ENCODE results near the gene ACE2.

Gene ACE2

GRCh38 chrX:15576019-15576418, 24.7 kb downstream of the ACE2 start:
- no peak for TF ChIP-seq CTCF (IDR thresholded peaks at IDR 0.05; ENCODE audit: insufficient read depth, low read length, poor library complexity, severe bottlenecking)
- no peak overlapping the region for H3K4me3 ChIP-seq (replicated peaks; ENCODE audit: low read depth, low read length)
- H3K27me3 ChIP-seq (replicated peaks; ENCODE audit: control insufficient read depth, insufficient read depth, low read length) = no peaks in the 10 kb centered on the region
- H3K36me3 ChIP-seq (ENCODE audit: control insufficient read depth, insufficient read depth, low read length) = no peaks in the 10 kb centered on the region
- DNase-seq (ENCODE audit: extremely low read depth, insufficient read length) = no peak

- Histone ChIP-seq H3K4me3 (replicated peaks; ENCODE audit: low read depth, low read length) (no peak overlapping the region), H3K27me3 (replicated peaks; ENCODE audit: control insufficient read depth, insufficient read depth, low read length) (no peaks in the 10 kb centered on the region), H3K36me3 (ENCODE audit: control insufficient read depth, insufficient read depth, low read length) (no peaks in the 10 kb centered on the region)
- no peak for DNase-seq (ENCODE audit: extremely low read depth, insufficient read length)
- no peak for TF ChIP-seq CTCF (IDR thresholded peaks at IDR 0.05; ENCODE audit: insufficient read depth, low read length, poor library complexity, severe bottlenecking)
These were observed 26.7 kb downstream of the ACE2 start for GRCh38 chrX:15574017-15574416.

- Histone ChIP-seq H3K27me3 (replicated peaks; ENCODE audit: control insufficient read depth, insufficient read depth, low read length) (no peaks in the 10 kb centered on the region), H3K4me3 (replicated peaks; ENCODE audit: low read depth, low read length) (no peak overlapping the region), H3K36me3 (ENCODE audit: control insufficient read depth, insufficient read depth, low read length) (no peaks in the 10 kb centered on the region)
- no peak for DNase-seq (ENCODE audit: extremely low read depth, insufficient read length)
- TF ChIP-seq CTCF (IDR thresholded peaks at IDR 0.05; ENCODE audit: insufficient read depth, low read length, poor library complexity, severe bottlenecking) = no peak
These were observed 30.6 kb downstream of the ACE2 start for GRCh38 chrX:15570145-15570544.

- no peaks in the 10 kb centered on the region for H3K27me3 ChIP-seq (replicated peaks; ENCODE audit: control insufficient read depth, insufficient read depth, low read length)
- no peak for DNase-seq (ENCODE audit: extremely low read depth, insufficient read length)
- no peaks in the 10 kb centered on the region for H3K36me3 ChIP-seq (ENCODE audit: control insufficient read depth, insufficient read depth, low read length)
- TF ChIP-seq CTCF (IDR thresholded peaks at IDR 0.05; ENCODE audit: insufficient read depth, low read length, poor library complexity, severe bottlenecking) = peak; percentile 15
- H3K4me3 ChIP-seq (replicated peaks; ENCODE audit: low read depth, low read length) = no peak overlapping the region
These were observed 32.7 kb downstream of the ACE2 start for GRCh38 chrX:15567886-15568616.

- Histone ChIP-seq H3K36me3 (ENCODE audit: control insufficient read depth, insufficient read depth, low read length) (no peaks in the 10 kb centered on the region), H3K4me3 (replicated peaks; ENCODE audit: low read depth, low read length) (no peak overlapping the region), H3K27me3 (replicated peaks; ENCODE audit: control insufficient read depth, insufficient read depth, low read length) (no peaks in the 10 kb centered on the region)
- TF ChIP-seq CTCF (IDR thresholded peaks at IDR 0.05; ENCODE audit: insufficient read depth, low read length, poor library complexity, severe bottlenecking) = no peak
- no peak for DNase-seq (ENCODE audit: extremely low read depth, insufficient read length)
These were observed 33.5 kb downstream of the ACE2 start for GRCh38 chrX:15567267-15567666.

GRCh38 chrX:15566244-15566643, 34.5 kb downstream of the ACE2 start:
- DNase-seq (ENCODE audit: extremely low read depth, insufficient read length) = no peak
- Histone ChIP-seq H3K4me3 (replicated peaks; ENCODE audit: low read depth, low read length) (no peak overlapping the region), H3K36me3 (ENCODE audit: control insufficient read depth, insufficient read depth, low read length) (no peaks in the 10 kb centered on the region), H3K27me3 (replicated peaks; ENCODE audit: control insufficient read depth, insufficient read depth, low read length) (no peaks in the 10 kb centered on the region)
- TF ChIP-seq CTCF (IDR thresholded peaks at IDR 0.05; ENCODE audit: insufficient read depth, low read length, poor library complexity, severe bottlenecking) = peak; percentile 11

Measured in GM06990 (cell line).